NCI-H2029 (cell line): Measurements from ENCODE around the gene CTPS2.
"Not testable (repeated sequence)": the region's sequence is repeated elsewhere in the genome, so short reads cannot be mapped to it uniquely, and the experiment has no call there.

Experiments used
- DNase-seq: peaks from one replicate; lab custom pipeline; 2025; lab: John Stamatoyannopoulos, UW

CTPS2 gene

GRCh38 chrX:16653424-16653823 lies 59.0 kb downstream of the CTPS2 start:
- DNase-seq: no peak

- DNase-seq: no peak
These were observed 61.0 kb downstream of the CTPS2 start for GRCh38 chrX:16651391-16652024.

- no peak for DNase-seq
These were observed 62.6 kb downstream of the CTPS2 start, which contains the start of gene S100G for GRCh38 chrX:16649858-16650257. Gene S100G (plus strand): TSS chrX:16650158. CDS start chrX:16651007, 849 bp downstream.

GRCh38 chrX:16646366-16647138 lies 65.9 kb downstream of the CTPS2 start:
- DNase-seq: no peak

GRCh38 chrX:16643176-16643575 lies 69.3 kb downstream of the CTPS2 start:
- no peak for DNase-seq

- no peak for DNase-seq
These were observed 71.6 kb downstream of the CTPS2 start for GRCh38 chrX:16640823-16641222.

GRCh38 chrX:16639966-16640365 lies 72.5 kb downstream of the CTPS2 start:
- DNase-seq: no peak

- no peak for DNase-seq
These were observed 73.9 kb downstream of the CTPS2 start for GRCh38 chrX:16638533-16638932.

- DNase-seq: no peak
These were observed 76.9 kb downstream of the CTPS2 start for GRCh38 chrX:16635596-16635995.

- DNase-seq: no peak
These were observed 77.4 kb downstream of the CTPS2 start for GRCh38 chrX:16635040-16635439.

GRCh38 chrX:16633754-16634153 lies 78.7 kb downstream of the CTPS2 start:
- DNase-seq: no peak

GRCh38 chrX:16629909-16630308 lies 82.6 kb downstream of the CTPS2 start:
- no peak for DNase-seq

GRCh38 chrX:16628946-16629595 lies 83.4 kb downstream of the CTPS2 start:
- no peak for DNase-seq

- DNase-seq: not testable (repeated sequence)
These were observed 84.0 kb downstream of the CTPS2 start for GRCh38 chrX:16628511-16628910.

- no peak for DNase-seq
These were observed 93.4 kb downstream of the CTPS2 start for GRCh38 chrX:16619024-16619423.

- no peak for DNase-seq
These were observed 94.0 kb downstream of the CTPS2 start for GRCh38 chrX:16618422-16618821.

GRCh38 chrX:16617382-16617781 lies 95.1 kb downstream of the CTPS2 start:
- DNase-seq: no peak

- DNase-seq: no peak
These were observed 100.1 kb downstream of the CTPS2 start for GRCh38 chrX:16612257-16612897.

GRCh38 chrX:16610654-16611053 lies 101.8 kb downstream of the CTPS2 start:
- not testable (repeated sequence) for DNase-seq

- DNase-seq: no peak
These were observed 102.3 kb downstream of the CTPS2 start for GRCh38 chrX:16610121-16610621.

GRCh38 chrX:16606142-16606720 lies 106.2 kb downstream of the CTPS2 start:
- DNase-seq: no peak

GRCh38 chrX:16604337-16604736 lies 108.1 kb downstream of the CTPS2 start:
- DNase-seq: no peak
